Endothelial cell of umbilical vein (primary cell): ENCODE measurements around the gene POLR3C. TPM values are rescaled to one million over a fixed set of nuclear protein-coding genes. Genes with fewer than 3 reads are reported as not detected.
A peak's percentile ranks its signal among the peaks of the same experiment; 100 is the strongest.

ENCODE experiments used
- Bru-seq: library from RNA; stranded (reverse); fragments of 400-500 nt; gene quantifications from one replicate; lab custom pipeline; 2021; lab: Mats Ljungman, UMichigan
- BruChase-seq, 2 experiments: library from RNA; stranded (reverse); fragments of 400-500 nt; gene quantifications; one replicate each; lab custom pipeline; 2021; lab: Mats Ljungman, UMichigan
- BruUV-seq: library from RNA; stranded (reverse); fragments of 400-500 nt; replicated peaks from 2 replicates; lab custom pipeline; 2021; lab: Mats Ljungman, UMichigan
- CTCF ChIA-PET: fragments of 300-600, 350-600 bp; sonication (Branson Sonifier 250); formaldehyde crosslinking; loops from one replicate; lab custom pipeline; 2021; ENCODE audit warnings: antibody characterized with exemption, inconsistent platforms; lab: Charles Lee
- POLR2A ChIA-PET: fragments of 300-600, 350-600 bp; sonication (Branson Sonifier 250); formaldehyde crosslinking; loops from one replicate; lab custom pipeline; 2021; ENCODE audit warnings: antibody characterized with exemption, inconsistent platforms; lab: Charles Lee
- DNase-seq: peaks from one replicate; pipeline ENCODE4 v3.0.0-alpha.2; 2011; ENCODE audit warnings: low read depth, low spot score
- FAIRE-seq: peaks from 2 replicates; lab custom pipeline; 2011; peaks lifted over from hg19 to GRCh38; lab: Jason Lieb, UNC
- H2AFZ ChIP-seq: 2 replicates; pipeline ENCODE4 v1.6.0; 2012; ENCODE audit warnings: low read depth, low read length, control low read depth, inconsistent platforms
- H3K27ac ChIP-seq: 2 replicates; pipeline ENCODE4 v1.5.1; 2011; ENCODE audit warnings: low read depth, mild to moderate bottlenecking, control low read depth, low read length, moderate library complexity; ENCODE audit not compliant: insufficient read depth
- H3K27me3 ChIP-seq, 2 experiments: 2 replicates each; pipeline versions ENCODE4 v1.6.0 to v1.6.1; 2011; ENCODE audit warnings: low read length in 2 of 2, mixed read lengths in 1 of 2; ENCODE audit not compliant: control insufficient read depth in 2 of 2, insufficient read depth in 2 of 2
- H3K36me3 ChIP-seq, 2 experiments: 2 replicates in 1 of 2; 3 replicates in 1 of 2; pipeline ENCODE4 v1.5.1; 2011; ENCODE audit warnings: low read length in 2 of 2, mild to moderate bottlenecking in 1 of 2, moderate library complexity in 1 of 2; ENCODE audit not compliant: control insufficient read depth in 2 of 2, insufficient read depth in 2 of 2; ENCODE audit errors: extremely low read depth in 1 of 2
- H3K4me1 ChIP-seq: 3 replicates; pipeline ENCODE4 v1.5.1; 2011; ENCODE audit warnings: mild to moderate bottlenecking, low read length; ENCODE audit not compliant: control insufficient read depth, insufficient read depth; ENCODE audit errors: extremely low read depth
- H3K4me2 ChIP-seq: 2 replicates; pipeline ENCODE4 v1.6.1; 2011; ENCODE audit warnings: low read length, control low read depth, mixed read lengths; ENCODE audit not compliant: insufficient read depth
- H3K4me3 ChIP-seq, 3 experiments: fragments of 200-600 bp in 1 of 3; sonication (generic), shearing (Covaris generic) in 1 of 3; replicated peaks in 1 of 3; 2 replicates each; pipeline ENCODE4 v1.5.1; 2011 to 2016; ENCODE audit warnings: control low read depth in 3 of 3, low read length in 3 of 3, mild to moderate bottlenecking in 2 of 3, inconsistent platforms in 1 of 3, low read depth in 1 of 3, moderate library complexity in 1 of 3; ENCODE audit not compliant: insufficient read depth in 1 of 3
- H3K79me2 ChIP-seq: 2 replicates; pipeline ENCODE4 v1.6.0; 2012; ENCODE audit warnings: low read length, inconsistent platforms; ENCODE audit not compliant: control insufficient read depth, insufficient read depth
- H3K9ac ChIP-seq: replicated peaks from 2 replicates; pipeline ENCODE3; 2011; ENCODE audit warnings: low read length, control low read depth; ENCODE audit not compliant: insufficient read depth; ENCODE audit errors: extremely low read depth
- H3K9me1 ChIP-seq: replicated peaks from 3 replicates; pipeline ENCODE4 v1.6.0; 2011; ENCODE audit warnings: mild to moderate bottlenecking, low read length; ENCODE audit not compliant: control insufficient read depth, insufficient read depth; ENCODE audit errors: extremely low read depth
- H3K9me3 ChIP-seq: replicated peaks from 2 replicates; pipeline ENCODE4 v1.5.1; 2012; ENCODE audit warnings: low read length, inconsistent platforms; ENCODE audit not compliant: control insufficient read depth, insufficient read depth
- H4K20me1 ChIP-seq: replicated peaks from 2 replicates; pipeline ENCODE3; 2011; ENCODE audit warnings: mild to moderate bottlenecking, low read length; ENCODE audit not compliant: control insufficient read depth, insufficient read depth; ENCODE audit errors: extremely low read depth
- EZH2 ChIP-seq: IDR thresholded peaks from 2 replicates; pipeline ENCODE4 v1.6.1; 2012; ENCODE audit warnings: borderline replicate concordance, low read depth, mild to moderate bottlenecking, moderate library complexity, low read length, inconsistent platforms; ENCODE audit not compliant: severe bottlenecking
- FOS ChIP-seq: IDR thresholded peaks from 2 replicates; pipeline ENCODE4 v1.6.1; 2011; ENCODE audit warnings: mild to moderate bottlenecking, low read length, moderate library complexity, borderline replicate concordance; ENCODE audit not compliant: insufficient read depth
- GATA2 ChIP-seq: IDR thresholded peaks from 2 replicates; pipeline ENCODE4 v1.7.0; 2011; ENCODE audit warnings: low read depth, mild to moderate bottlenecking, moderate library complexity, mixed read lengths, low read length; ENCODE audit not compliant: insufficient read length, insufficient read depth
- JUN ChIP-seq: IDR thresholded peaks from 2 replicates; pipeline ENCODE4 v1.6.1; 2011; ENCODE audit warnings: borderline replicate concordance, low read depth; ENCODE audit not compliant: insufficient read length, insufficient read depth
- MYC ChIP-seq: IDR thresholded peaks from one replicate; pipeline ENCODE4 v1.6.1; 2011; ENCODE audit warnings: mild to moderate bottlenecking, low read depth, low read length
- POLR2A ChIP-seq: IDR thresholded peaks from 2 replicates; pipeline ENCODE4 v1.6.1; 2012; ENCODE audit warnings: low read depth, mild to moderate bottlenecking, control low read depth, low read length
- POLR2AphosphoS5 ChIP-seq: IDR thresholded peaks from 2 replicates; pipeline ENCODE4 v1.6.1; 2012; ENCODE audit warnings: low read depth, mild to moderate bottlenecking, control low read depth, low read length, moderate library complexity; ENCODE audit not compliant: insufficient read depth
- dilution Hi-C: fragments of 300-500 bp; cut with MboI; formaldehyde crosslinking; loops from one replicate; pipeline ENCODE4 v1.15.0; 2019; ENCODE audit warnings: low sequenced_read_pairs; ENCODE audit not compliant: extremely low pct_ligation_motif_present
- intact Hi-C: fragments of 100-400 bp; cut with micrococcal nuclease; formaldehyde crosslinking; loops from one replicate; pipeline ENCODE4 v1.10.0; 2022
- long read RNA-seq: library from polyadenylated mRNA; stranded (forward); transcript quantifications from one replicate; pipeline ENCODE4 v2.0.0, GENCODE V29; 2021
- polyA minus RNA-seq, 3 experiments: library from RNA; depleted of rRNA, polyadenylated mRNA; stranded (reverse); fragments of >200 nt; gene quantifications; 1 replicate in 1 of 3; 2 replicates in 2 of 3; pipeline ENCODE4 v1.2.3, GENCODE V29; 2011
- polyA plus RNA-seq, 4 experiments: library from polyadenylated mRNA; depleted of rRNA in 3 of 4; stranded (reverse) in 3 of 4; unstranded in 1 of 4; fragments of >200 nt; gene quantifications; 2 replicates each; pipeline versions ENCODE4 v1.2.1 to v1.2.3, GENCODE V29; 2011 to 2012; ENCODE audit warnings: missing spikeins in 1 of 4
- total RNA-seq: library from RNA; stranded (reverse); gene quantifications from 2 replicates; pipeline ENCODE4 v1.2.3, GENCODE V29; 2021
- TF ChIP-seq, protein P1 (sequence below), 2 donors: IDR thresholded peaks; 1 replicate in 1 of 2; 2 replicates in 1 of 2; pipeline ENCODE4 v1.5.1; 2011; ENCODE audit warnings: low read length in 2 of 2, mild to moderate bottlenecking in 2 of 2, moderate library complexity in 2 of 2, control low read depth in 1 of 2, inconsistent platforms in 1 of 2, low read depth in 1 of 2; ENCODE audit not compliant: insufficient read depth in 1 of 2; ENCODE audit errors: extremely low read depth in 1 of 2
- TF ChIP-seq, protein P2 (sequence below): IDR thresholded peaks from 2 replicates; pipeline ENCODE4 v1.6.1; 2011; ENCODE audit not compliant: insufficient read depth, insufficient read length

The POLR3C gene, protein sequence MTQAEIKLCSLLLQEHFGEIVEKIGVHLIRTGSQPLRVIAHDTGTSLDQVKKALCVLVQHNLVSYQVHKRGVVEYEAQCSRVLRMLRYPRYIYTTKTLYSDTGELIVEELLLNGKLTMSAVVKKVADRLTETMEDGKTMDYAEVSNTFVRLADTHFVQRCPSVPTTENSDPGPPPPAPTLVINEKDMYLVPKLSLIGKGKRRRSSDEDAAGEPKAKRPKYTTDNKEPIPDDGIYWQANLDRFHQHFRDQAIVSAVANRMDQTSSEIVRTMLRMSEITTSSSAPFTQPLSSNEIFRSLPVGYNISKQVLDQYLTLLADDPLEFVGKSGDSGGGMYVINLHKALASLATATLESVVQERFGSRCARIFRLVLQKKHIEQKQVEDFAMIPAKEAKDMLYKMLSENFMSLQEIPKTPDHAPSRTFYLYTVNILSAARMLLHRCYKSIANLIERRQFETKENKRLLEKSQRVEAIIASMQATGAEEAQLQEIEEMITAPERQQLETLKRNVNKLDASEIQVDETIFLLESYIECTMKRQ
- total RNA-seq (30.4 and 31.0 TPM in 2 replicates), polyA plus RNA-seq (28.4 and 29.5 TPM in 2 replicates), polyA minus RNA-seq (42.6 and 48.0 TPM in 2 replicates), Bru-seq, nascent RNA (percentile 80 among the genes with signal in this experiment), BruChase-seq, experiment 1, labeled RNA remaining after a 6-hour chase (percentile 77 among the genes with signal in this experiment), BruChase-seq, experiment 2, labeled RNA remaining after a 2-hour chase (percentile 77 among the genes with signal in this experiment)
- 38.1 and 38.3 TPM in 2 replicates for polyA plus RNA-seq (2011; cell fraction: cytosol; rRNA removed)
- 52.1 and 53.3 TPM in 2 replicates for polyA plus RNA-seq (2011; cell fraction: nucleus; rRNA removed)
- polyA plus RNA-seq (2012) = 22.1 and 27.2 TPM in 2 replicates
- polyA minus RNA-seq (2011; cell fraction: cytosol; rRNA and poly(A)+ RNA removed) = 23.2 TPM
- 24.2 and 29.4 TPM in 2 replicates for polyA minus RNA-seq (2011; cell fraction: nucleus; rRNA and poly(A)+ RNA removed)
- long read RNA-seq, transcript POLR3C-201 (15 exons, 1,851 nt) = major isoform, 59 of 97 reads
- long read RNA-seq, partial matches to known transcripts = 9 of 97 reads
- long read RNA-seq, other reads (novel, unspliced or antisense) = 28 of 97 reads

DNA sequence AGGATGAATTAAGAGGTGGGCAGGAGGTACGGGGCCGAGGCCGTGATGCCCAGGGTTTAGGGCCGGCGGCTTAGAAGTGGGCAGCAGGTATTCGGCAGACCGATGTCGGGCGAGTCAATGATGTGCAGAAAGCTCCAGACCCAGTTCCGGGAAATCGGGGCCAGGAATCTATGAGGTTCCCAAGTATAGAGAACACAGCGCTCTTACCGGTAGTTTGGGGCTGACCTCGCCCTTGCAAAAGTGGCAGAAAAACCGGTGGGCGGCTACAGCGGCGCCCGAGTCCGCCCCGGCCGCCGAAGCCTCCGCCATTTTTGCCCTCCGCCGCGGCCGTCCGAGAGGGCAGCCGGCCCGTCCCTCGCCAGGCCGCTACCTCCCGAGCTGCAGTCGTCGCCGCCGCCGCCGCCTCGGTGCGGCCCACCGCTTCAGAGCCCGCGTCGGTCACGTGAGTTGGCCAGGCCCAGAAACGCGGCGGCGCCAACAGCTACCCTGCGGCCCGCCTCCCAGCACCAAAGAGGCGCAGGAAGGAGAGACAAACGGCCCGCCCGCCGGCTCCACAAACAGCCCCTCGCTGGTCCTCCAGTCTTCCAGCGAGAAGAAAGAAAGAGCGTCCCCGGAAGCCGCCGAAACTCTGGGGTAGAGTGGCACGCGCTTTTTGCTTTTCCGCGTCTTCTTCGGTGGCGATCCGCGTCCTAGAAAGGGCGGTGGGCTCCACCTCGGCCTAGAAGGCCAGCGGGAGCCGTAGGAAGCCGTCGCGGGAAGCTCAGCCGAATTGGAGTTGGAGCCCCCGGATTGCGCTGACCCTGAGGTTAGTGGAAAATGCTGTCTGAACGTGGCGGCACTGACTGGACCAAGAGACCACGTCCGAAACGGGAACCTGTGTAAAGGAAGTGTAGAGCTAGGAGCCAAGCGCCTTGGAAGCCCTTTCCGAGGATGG lies at the start of gene POLR3C, which contains the start of gene RNF115:
Gene POLR3C, plus strand, starts transcription at position 636 of the 934 bp plus-strand sequence. CDS start 1,577 bp downstream, outside the sequence.
Gene RNF115, minus strand, starts transcription at position 531 of the 934 bp plus-strand sequence. Its CDS starts 222 bp downstream, at position 309.
- TF ChIP-seq MYC (no peak), POLR2A (peak; percentile 14), POLR2AphosphoS5 (peak; percentile 80), EZH2 (no peak), GATA2 (no peak), JUN (no peak), FOS (no peak)
- TF ChIP-seq, protein P1, sequence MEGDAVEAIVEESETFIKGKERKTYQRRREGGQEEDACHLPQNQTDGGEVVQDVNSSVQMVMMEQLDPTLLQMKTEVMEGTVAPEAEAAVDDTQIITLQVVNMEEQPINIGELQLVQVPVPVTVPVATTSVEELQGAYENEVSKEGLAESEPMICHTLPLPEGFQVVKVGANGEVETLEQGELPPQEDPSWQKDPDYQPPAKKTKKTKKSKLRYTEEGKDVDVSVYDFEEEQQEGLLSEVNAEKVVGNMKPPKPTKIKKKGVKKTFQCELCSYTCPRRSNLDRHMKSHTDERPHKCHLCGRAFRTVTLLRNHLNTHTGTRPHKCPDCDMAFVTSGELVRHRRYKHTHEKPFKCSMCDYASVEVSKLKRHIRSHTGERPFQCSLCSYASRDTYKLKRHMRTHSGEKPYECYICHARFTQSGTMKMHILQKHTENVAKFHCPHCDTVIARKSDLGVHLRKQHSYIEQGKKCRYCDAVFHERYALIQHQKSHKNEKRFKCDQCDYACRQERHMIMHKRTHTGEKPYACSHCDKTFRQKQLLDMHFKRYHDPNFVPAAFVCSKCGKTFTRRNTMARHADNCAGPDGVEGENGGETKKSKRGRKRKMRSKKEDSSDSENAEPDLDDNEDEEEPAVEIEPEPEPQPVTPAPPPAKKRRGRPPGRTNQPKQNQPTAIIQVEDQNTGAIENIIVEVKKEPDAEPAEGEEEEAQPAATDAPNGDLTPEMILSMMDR (IDR thresholded peaks at IDR 0.05; ENCODE audit: extremely low read depth in 1 of 2, insufficient read depth in 1 of 2, low read depth in 1 of 2, low read length in 2 of 2) = no peak
- TF ChIP-seq, protein P2, sequence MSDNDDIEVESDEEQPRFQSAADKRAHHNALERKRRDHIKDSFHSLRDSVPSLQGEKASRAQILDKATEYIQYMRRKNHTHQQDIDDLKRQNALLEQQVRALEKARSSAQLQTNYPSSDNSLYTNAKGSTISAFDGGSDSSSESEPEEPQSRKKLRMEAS = peak; percentile 37
- intact Hi-C loops (loop anchor here (1.0 to 10.0 kb wide), 3 partner anchors 39 to 103 kb away; no protein-coding TSS in a partner anchor), dilution Hi-C loops (no loop called here)
- Histone ChIP-seq H3K4me3 (peak within 1 kb of the TSS; percentile 47 to 95 (median 86)), H3K27me3 (no peaks in the 10 kb centered on the region), H3K36me3 (peaks cover 14 to 21% of the 10 kb centered on the region in 2 experiments), H4K20me1 (no peaks in the 10 kb centered on the region), H3K9ac (peak within 1 kb of the TSS; percentile 89), H3K4me1 (peaks cover 13% of the 10 kb centered on the region), H3K79me2 (peaks cover 30% of the 10 kb centered on the region), H3K9me3 (no peaks in the 10 kb centered on the region), H3K4me2 (peak within 1 kb of the TSS; percentile 71), H3K27ac (peak within 1 kb of the TSS; percentile 69), H2AFZ (peak within 1 kb of the TSS; percentile 62), H3K9me1 (no peaks in the 10 kb centered on the region)
- POLR2A ChIA-PET = interaction anchor here (0.7 to 1.6 kb wide), 4 partner anchors 35 to 103 kb away, joined by 3 to 5 read pairs (median 4); partner anchors contain the start of gene RBM8A
- TSS peak; percentile 52 for BruUV-seq
- peak; percentile 90 for DNase-seq
- peak; percentile 71 for FAIRE-seq
- CTCF ChIA-PET = interaction anchor here (0.9 to 6.2 kb wide), 4 partner anchors 19 to 102 kb away, joined by 3 to 69 read pairs (median 11); partner anchors contain the start of gene NUDT17
